Measurements from ENCODE around the gene PDE2A.

- no peak for TF ChIP-seq CTCF (IDR thresholded peaks at IDR 0.05)
- no peak for TF ChIP-seq POLR2A (IDR thresholded peaks at IDR 0.05)
- TF ChIP-seq POLR2AphosphoS5 (IDR thresholded peaks at IDR 0.05): no peak
Measured at GRCh38 chr11:72529068-72529467, 145.2 kb downstream of the PDE2A start.

Measured in breast epithelium (tissue), 3 donors.